Ramos (cell line): ENCODE results near the gene RNF182.
"Not testable (repeated sequence)": the region's sequence is repeated elsewhere in the genome, so short reads cannot be mapped to it uniquely, and the experiment has no call there.

Experiments used
- in situ Hi-C: fragments of 300-500 bp; cut with MboI; formaldehyde crosslinking; loops from one replicate; pipeline ENCODE4 v1.14.3; 2022; ENCODE audit warnings: low sequenced_read_pairs; ENCODE audit not compliant: unreplicated experiment

Gene RNF182

GRCh38 chr6:13991393-13991792, 66.6 kb downstream of the RNF182 start:
- in situ Hi-C loops: no loop called here

GRCh38 chr6:13992417-13993055, 67.8 kb downstream of the RNF182 start:
- in situ Hi-C loops: no loop called here

GRCh38 chr6:13993416-13993815, 68.7 kb downstream of the RNF182 start:
- in situ Hi-C loops: no loop called here

- in situ Hi-C loops: no loop called here
These were observed 73.6 kb downstream of the RNF182 start for GRCh38 chr6:13998356-13998755.

GRCh38 chr6:14000901-14001300, 76.1 kb downstream of the RNF182 start:
- in situ Hi-C loops: no loop called here

- in situ Hi-C loops: no loop called here
These were observed 76.7 kb downstream of the RNF182 start for GRCh38 chr6:14001329-14002012.

- in situ Hi-C loops: no loop called here
These were observed 77.6 kb downstream of the RNF182 start for GRCh38 chr6:14002176-14002947.

- in situ Hi-C loops: no loop called here
These were observed 79.5 kb downstream of the RNF182 start for GRCh38 chr6:14004258-14004657.

- in situ Hi-C loops: no loop called here
These were observed 84.1 kb downstream of the RNF182 start for GRCh38 chr6:14008809-14009208.

- in situ Hi-C loops: no loop called here
These were observed 84.7 kb downstream of the RNF182 start for GRCh38 chr6:14009431-14009830.

- in situ Hi-C loops: no loop called here
These were observed 85.5 kb downstream of the RNF182 start for GRCh38 chr6:14010275-14010674.

- in situ Hi-C loops: no loop called here
These were observed 87.7 kb downstream of the RNF182 start for GRCh38 chr6:14012313-14013030.

- in situ Hi-C loops: no loop called here
These were observed 91.2 kb downstream of the RNF182 start for GRCh38 chr6:14015964-14016363.

GRCh38 chr6:14016432-14016831, 91.7 kb downstream of the RNF182 start:
- in situ Hi-C loops: no loop called here

- in situ Hi-C loops: no loop called here
These were observed 92.3 kb downstream of the RNF182 start for GRCh38 chr6:14016935-14017625.

- in situ Hi-C loops: no loop called here
These were observed 93.1 kb downstream of the RNF182 start for GRCh38 chr6:14017626-14018475.

GRCh38 chr6:14018559-14018958, 93.8 kb downstream of the RNF182 start:
- in situ Hi-C loops: not testable (repeated sequence)

GRCh38 chr6:14020551-14020950, 95.8 kb downstream of the RNF182 start:
- in situ Hi-C loops: no loop called here

GRCh38 chr6:14021449-14021848, 96.7 kb downstream of the RNF182 start:
- in situ Hi-C loops: no loop called here
